ENCODE results near the gene TTC16.

DNA sequence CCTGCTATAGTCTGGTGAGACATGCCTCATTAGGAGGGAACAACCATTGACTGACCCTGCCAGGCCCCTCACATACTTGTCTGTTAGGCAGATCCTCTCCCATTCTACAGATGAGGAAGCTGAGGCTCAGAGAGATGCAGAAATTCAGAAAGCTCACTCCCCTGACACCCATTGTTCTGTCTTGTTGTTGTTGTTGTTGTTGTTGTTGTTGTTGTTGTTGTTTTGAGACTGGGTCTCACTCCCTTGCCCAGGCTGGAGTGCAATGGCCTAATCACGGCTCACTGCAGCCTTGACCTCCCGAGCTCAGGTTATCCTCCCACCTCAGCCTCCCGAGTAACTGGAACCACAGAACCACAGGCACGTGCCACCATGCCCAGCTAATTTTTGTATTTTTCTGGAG lies 22.2 kb upstream of the TTC16 start:
- TF ChIP-seq, protein P1, sequence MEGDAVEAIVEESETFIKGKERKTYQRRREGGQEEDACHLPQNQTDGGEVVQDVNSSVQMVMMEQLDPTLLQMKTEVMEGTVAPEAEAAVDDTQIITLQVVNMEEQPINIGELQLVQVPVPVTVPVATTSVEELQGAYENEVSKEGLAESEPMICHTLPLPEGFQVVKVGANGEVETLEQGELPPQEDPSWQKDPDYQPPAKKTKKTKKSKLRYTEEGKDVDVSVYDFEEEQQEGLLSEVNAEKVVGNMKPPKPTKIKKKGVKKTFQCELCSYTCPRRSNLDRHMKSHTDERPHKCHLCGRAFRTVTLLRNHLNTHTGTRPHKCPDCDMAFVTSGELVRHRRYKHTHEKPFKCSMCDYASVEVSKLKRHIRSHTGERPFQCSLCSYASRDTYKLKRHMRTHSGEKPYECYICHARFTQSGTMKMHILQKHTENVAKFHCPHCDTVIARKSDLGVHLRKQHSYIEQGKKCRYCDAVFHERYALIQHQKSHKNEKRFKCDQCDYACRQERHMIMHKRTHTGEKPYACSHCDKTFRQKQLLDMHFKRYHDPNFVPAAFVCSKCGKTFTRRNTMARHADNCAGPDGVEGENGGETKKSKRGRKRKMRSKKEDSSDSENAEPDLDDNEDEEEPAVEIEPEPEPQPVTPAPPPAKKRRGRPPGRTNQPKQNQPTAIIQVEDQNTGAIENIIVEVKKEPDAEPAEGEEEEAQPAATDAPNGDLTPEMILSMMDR (IDR thresholded peaks at IDR 0.05; ENCODE audit: low read depth, low read length): no peak
- TF ChIP-seq POLR2A (IDR thresholded peaks at IDR 0.05; ENCODE audit: extremely low read depth, insufficient read length) (no peak), MYC (IDR thresholded peaks at IDR 0.05; ENCODE audit: low read depth, low read length) (no peak)

Data from NB4 (cell line).